GM18858 (cell line): ENCODE results near the gene TMEM151A.
"Not testable (repeated sequence)": the region's sequence is repeated elsewhere in the genome, so short reads cannot be mapped to it uniquely, and the experiment has no call there.

Experiments
- ATAC-seq: cut with Tn5 transposase; IDR thresholded peaks from one replicate; pipeline ENCODE4 v1.9.1; 2021; ENCODE audit not compliant: unreplicated experiment

Gene TMEM151A

DNA sequence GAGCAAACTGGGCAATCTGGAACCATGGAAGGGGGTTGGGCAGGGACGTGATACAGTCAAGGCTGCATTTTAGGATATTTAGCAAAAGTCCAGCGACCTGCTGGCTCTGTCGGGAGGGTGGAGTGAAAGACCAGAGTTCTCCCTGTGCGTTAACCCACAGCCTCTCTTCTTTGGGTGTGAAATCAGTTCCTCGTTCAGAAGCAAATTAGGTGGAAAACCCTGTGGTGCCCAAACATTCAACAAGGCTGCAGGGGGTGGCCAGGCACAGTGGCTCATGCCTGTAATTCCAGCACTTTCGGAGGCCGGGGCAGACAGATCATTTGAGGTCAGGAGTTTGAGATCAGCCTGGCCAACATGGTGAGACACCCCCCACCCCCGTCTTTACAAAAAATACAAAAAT, 5.9 kb downstream of the TMEM151A start:
- ATAC-seq, result no peak

DNA sequence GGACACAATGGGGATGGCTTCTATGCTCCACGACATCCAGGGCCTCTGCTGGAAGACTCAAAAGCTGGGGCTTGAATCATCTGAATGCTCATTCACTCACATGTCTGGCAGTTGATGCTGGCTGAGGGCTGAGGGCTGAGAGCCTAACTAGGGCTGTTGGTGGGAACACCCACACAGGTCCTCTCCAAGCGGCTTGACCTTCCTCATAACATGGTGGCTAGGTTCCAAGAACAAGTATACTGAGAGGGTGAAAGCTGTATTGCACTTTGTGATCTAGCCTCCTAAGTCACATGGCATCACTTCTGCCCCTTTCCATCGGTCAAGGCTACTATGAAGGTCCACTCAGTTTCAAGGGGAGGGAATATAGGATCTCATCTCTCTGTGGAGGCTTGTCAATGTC, 7.5 kb downstream of the TMEM151A start:
- ATAC-seq, result no peak

DNA sequence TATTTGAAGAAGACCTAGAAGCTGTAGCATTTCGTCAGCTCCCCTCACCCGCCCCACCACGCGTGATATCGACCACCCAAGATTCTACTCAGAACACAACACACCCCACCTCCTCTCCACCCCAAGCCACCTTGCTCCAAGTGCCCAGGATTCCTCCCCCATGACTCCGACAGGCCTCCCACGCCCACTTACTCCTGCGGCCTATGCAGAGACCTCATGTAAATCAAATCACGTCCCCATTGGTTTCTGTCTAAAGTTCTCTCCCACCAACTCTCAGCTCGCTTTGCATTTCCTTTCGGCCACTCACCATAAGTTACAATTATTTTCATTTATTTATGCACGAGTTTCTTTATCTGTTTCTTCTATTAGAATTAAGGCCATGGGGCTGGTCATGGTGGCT, 11.0 kb downstream of the TMEM151A start:
- ATAC-seq, result no peak

DNA sequence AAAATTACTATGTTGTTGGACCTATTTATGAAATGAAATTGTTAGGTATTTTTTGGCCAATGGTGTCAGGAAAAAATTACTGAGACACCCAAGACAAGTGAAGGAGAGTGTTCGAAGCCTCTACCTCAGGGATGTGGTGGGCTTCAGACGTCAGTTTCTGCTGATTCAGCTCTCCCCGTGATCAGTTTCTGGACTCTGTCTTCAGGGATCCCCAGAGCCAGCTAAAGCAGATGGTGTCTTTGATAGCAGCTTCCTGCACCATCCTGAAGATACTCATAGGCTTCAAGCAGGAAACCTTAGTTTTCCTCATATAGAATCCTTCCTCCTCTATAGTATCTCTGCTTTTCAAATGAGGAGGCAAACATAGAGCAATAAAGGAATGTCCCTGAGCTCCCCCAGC, 17.8 kb downstream of the TMEM151A start:
- ATAC-seq, result no peak

DNA sequence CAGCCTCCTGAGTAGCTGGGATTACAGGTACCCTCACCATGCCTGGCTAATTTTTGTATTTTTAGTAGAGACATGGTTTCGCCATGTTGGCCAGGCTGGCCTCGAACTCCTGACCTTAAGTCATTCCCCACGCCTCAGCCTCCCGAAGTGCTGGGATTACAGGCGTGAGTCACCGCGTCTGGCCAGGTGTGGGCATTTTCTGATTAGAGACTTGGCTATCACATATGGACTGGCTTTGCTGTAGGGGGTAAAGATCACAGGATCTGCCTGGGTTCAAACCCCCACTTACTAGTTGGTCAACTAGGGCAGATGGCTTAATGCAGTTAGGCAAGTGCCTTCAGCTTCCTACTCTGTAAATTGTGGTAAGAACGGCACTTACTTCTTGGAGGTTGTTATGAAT, 18.6 kb downstream of the TMEM151A start:
- ATAC-seq, result no peak

DNA sequence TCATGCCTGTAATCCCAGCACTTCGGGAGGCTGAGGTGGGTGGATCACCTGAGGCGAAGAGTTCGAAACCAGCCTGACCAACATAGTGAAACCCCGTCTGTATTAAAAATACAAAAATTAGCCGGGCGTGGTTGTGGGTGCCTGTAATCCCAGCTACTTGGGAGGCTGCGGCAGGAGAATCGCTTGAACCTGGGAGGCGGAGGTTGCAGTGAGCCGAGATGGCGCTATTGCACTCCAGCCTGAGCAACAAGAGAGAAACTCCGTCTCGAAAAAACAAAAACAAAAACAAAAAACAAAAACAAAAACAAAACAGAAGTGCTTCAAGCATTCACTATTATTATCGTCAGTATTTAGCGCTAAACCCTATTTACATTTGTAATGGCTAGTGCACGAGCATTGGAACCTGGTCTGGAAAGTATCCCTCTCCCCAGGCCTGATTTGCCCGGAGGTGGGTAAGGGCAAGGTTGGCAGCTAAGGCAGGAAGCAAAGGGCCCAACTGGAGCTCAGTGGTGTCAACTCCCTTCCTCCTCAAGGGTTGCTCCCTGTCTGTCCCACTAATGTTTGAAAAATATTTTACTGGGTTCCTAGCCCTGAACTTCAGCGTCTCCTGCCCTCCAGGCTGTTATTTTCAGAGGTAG, 19.2 kb downstream of the TMEM151A start:
- not testable (repeated sequence) for ATAC-seq

DNA sequence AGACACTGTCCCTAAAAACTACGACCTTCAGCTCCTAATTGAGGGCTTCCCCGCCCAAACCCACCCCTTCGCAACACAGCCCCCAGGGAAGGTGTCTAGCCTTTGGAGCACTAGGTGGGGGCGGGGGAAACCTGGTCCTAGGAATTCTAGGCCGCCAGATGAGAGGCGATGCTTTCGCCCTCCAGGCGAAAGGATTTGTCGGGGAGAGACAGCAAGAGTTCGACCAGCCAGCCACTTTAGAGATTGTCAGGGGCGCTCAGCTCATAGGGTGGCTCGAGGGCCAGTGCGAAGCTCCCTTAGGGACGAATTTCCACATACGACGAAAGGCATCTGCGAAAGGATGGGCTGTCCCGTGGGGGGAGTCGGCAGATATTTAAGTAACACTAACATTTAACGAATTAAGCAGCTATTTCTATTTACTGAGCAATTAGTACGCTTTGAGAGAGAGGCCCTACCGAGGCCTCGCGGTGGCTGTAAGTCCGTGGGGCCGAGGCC, 19.8 kb downstream of the TMEM151A start:
- no peak for ATAC-seq

DNA sequence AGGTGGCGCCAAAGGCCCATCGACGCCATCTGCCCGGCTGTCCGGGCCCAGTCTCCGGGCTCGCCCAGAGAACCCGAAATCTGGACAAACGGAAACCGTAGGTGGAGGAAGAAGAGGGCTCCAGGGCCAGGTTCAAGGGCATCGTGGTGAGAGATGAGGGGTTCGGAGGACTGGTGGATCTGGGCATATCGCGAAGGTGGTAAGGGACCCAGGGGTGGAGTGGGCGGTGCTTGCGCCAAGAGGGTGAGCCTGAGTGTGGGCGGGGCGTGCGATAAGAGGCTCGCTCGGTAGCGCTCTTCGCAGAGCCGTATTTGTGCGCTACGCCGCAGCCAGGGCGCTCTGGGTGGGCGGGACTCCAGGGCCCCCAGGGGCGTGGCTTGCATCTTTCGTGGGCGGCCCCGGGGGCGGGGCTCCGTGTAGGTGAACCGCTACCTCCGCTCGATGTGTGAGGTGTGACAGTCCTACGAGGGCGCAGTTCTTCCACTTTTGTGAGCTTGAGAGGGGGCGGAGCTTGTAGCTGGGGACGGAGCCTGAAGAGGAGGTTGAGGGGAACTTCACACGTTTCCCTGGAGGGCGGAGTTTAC, 20.4 kb downstream of the TMEM151A start:
- peak; percentile 47 for ATAC-seq

DNA sequence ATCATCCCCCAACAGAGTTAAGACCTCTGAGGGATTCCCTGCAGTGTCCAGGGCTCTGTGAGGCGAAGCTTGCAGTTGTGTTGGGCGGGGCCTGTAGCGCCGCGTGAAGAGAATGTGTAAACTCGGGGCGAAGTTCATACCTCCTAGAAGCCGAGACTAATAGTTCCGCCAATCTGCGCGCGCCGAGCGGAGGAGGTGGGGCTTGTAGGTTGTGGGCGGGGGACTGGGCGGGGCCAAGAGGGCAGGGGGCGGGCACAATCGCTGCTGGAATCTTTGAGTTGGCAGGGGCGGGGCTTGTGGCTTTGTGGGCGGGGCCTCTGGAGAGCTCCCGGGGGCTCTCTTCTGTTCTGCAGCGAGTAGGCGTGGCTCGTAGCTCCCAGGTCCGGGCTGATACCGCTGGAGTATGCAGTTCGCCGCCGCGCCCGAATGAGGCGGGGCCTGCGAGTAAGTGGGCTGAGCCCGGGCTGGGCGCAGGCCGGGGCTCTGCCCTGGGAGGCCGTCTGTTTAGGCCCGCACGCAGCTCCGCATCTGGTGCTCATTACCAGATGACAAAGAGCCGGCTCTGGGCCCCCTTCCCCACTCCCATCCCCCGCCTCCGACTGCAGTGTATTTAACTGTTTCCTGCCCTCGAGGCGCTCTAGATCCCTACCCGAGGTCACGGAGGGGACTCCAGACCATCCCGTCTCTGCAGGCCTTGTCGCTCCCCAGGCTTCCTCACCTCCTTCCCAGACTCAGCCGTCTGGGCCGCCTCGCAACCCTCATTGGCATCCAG, 21.0 kb downstream of the TMEM151A start:
- peak; percentile 35 for ATAC-seq

DNA sequence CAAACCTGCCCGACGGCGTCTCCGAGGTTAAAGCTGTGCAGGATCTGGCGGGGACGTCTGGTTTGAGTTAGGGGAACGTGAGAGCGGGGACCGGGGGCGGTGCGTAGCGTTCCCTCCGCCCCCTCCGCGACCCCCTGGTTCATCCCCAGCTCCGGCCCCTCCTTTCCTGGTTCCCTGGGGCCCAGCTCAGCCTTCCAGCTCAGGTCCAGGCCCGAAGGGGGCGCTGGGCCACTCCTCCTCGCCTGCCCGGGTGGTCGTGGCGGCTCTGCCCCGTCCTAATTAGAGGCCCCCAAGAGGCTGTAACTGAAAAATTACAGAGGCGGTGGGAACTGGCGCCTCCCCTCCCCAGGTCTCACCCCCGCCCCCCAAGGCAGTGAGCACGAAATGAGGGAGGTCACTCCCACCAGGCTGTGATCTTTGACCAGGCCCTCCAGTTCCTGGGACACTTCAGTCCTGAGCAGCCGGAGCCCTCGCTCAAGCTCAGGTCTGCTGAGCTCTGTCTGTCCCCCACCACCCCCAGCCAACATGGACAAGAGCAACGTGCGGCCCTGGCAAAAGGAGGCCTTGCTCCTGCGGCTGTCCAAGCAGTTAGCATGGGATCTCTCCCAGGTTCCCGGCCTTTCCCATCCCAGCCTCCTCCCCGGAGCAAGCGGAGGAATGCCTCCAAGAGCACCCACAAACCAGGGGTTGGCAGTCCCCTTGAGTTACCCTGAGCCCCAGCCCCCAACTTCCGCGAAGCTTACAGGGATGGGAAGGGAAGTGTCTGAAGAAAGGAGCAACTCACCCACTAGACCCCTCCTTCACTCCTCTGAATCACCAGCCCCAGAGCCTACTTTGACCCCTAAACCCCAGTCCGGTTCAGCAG, 21.9 kb downstream of the TMEM151A start:
- no peak for ATAC-seq

DNA sequence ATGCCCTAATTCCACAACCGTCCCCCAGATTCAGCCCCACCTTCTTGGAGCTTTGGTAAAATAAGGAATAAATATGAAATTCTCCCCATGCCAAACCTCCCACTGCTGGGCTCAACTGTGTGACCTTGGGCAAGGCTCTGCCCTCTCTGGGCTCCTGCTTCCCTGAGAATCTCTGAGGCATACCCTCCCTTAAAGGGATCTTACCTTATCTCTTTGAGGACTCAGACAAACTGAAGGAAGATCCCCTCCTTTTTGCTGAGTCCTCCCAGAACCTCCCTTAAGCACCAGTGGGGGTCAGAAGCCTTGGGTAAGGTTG, 22.4 kb downstream of the TMEM151A start:
- ATAC-seq, result no peak

DNA sequence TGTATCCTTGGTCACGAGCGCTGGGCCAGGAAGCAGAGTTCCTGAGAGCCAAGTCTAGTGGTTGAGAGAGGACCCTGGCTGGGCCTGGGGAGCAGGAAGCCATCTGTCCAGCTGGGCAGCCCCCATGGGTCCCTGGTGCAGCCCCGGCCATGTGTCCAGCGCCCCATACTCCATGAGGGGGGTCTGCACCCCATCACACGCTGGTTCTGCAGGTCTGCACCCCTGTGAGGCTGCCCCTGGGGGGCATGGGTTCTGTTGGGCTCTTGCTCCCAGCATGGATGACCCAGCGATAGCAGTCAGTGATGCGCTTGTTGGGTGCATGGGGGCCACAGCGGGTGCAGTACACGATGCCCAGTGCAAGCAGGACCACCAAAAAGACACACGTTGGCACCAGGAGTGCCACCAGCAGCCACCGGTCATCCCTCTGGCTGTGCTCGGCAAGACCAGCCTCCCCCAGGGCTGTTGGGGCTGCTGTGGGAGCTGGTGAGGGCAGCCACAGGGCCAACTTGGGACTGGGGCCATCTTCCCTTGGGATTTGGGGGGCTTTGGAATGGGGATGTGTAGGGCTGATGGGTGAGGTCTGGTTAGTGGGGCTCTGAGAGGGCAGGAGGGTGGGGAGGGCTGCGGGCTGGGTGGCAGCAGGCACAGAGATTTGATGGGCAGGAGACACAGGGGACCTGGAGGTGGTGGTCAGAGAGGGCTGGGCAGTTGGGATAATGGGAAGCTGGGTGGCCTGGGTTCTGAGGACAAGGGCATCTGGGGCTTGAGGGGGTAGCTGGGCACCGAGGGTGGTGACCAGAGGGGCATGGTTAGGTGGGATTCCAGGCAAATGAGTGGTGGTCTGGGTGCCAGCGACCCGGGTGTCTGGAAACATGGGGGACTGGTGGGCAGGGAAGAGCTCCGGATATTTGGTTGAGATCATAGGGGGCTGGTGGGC, 23.1 kb downstream of the TMEM151A start:
- ATAC-seq, result no peak

DNA sequence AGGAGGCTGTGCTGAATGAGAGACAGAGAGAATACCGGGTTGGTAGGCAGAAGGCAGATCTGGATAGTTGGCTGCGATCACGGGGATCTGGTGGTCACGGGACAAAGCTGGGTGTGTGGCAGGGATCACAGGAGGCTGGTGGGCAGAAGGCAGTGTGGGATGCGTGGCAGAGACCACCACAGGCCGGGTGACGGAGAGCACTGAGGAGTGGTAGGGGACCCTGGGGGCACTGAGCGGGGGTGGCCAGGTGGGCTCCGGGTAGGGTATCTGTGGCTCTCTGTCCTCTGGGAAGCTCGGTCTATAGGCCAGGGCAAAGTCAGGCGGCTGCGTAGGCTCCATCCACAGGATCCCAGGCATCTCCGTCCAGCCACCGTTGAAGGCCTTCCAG, 23.8 kb downstream of the TMEM151A start:
- no peak for ATAC-seq

DNA sequence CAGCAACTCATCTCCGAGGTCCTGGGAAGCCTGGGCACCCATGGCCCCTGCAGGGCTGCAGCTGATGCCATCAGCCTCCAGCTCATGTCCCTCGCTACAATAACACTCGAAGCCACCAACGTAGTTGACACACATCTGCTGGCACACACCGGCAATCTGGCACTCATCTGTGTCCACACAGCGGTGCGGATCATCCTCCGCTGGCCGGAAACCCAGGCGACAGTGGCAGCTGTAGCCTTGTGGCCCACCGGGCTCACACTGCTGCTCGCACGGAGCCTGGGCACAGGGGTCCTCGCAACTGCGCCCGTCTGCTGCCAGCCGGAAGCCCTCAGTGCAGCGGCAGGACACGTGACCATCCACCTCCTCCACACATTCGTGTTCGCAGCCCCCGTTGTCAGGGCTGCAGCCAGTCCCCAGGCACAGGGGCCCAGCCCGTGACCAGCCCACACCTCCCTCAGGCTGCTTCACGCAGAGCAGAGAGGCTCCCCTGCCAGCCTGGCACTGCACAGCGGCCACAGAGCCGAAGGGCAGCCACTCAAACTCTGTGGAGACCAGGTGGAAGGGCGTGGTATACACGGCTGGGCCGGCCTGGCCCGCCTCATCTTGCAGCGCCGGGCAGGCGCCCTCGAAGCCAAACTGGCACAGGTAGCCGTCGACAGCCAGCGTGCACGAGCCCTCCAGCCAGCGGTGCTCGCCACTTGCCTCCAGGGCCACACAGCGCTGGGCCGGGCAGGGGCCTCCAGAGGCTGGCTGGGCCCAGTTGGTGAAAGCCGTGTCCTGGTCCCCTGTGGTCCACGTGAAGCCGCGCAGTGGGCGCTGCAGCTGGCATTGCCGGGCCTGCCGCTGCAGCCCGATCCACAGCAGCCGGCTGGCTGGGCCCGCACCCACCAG, 24.5 kb downstream of the TMEM151A start:
- no peak for ATAC-seq

DNA sequence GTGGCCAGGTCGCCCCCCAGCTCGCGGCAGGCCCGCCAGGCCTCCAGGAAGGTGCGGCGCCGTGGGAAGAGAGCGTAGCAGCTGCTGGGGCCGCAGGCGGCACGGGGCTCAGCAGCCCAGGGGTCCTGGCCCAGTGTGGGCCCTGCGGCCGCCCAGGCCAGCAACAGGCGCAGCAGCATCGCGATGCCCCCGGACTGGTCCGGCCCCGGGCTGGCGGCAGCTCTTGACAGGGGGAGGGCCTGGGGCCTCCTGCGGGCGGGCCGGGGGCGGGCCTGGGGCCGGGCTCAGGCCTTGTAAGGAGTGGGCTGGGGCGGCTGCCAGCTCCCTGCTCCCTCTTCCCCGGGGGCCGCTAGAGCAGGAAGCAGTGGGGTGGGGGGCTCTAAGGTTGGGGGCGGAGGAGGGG, 25.2 kb downstream of the TMEM151A start, which contains the start of gene CD248:
Gene CD248, minus strand, starts transcription at position 196 of the 403 bp plus-strand sequence. Its CDS starts 17 bp downstream, at position 179.
- no peak for ATAC-seq

DNA sequence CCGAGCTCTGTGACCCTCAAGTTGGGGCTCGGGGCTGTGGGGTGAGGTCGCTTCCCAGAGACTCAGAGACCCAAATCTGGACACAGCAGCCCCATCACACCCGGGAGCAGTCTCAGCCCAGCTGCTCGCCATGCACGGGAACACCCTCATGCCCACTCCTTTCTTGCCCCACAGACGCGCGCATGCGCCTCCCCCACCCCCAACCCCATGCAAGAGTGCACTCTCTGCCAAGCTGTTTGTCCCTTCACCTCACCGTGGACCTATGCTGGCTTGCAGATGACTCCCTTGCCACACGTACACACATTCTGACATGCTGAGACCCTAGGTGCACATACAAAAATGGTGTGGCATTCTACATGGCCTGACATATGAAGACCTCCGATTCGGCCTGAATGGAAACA, 25.6 kb downstream of the TMEM151A start:
- ATAC-seq, result no peak

DNA sequence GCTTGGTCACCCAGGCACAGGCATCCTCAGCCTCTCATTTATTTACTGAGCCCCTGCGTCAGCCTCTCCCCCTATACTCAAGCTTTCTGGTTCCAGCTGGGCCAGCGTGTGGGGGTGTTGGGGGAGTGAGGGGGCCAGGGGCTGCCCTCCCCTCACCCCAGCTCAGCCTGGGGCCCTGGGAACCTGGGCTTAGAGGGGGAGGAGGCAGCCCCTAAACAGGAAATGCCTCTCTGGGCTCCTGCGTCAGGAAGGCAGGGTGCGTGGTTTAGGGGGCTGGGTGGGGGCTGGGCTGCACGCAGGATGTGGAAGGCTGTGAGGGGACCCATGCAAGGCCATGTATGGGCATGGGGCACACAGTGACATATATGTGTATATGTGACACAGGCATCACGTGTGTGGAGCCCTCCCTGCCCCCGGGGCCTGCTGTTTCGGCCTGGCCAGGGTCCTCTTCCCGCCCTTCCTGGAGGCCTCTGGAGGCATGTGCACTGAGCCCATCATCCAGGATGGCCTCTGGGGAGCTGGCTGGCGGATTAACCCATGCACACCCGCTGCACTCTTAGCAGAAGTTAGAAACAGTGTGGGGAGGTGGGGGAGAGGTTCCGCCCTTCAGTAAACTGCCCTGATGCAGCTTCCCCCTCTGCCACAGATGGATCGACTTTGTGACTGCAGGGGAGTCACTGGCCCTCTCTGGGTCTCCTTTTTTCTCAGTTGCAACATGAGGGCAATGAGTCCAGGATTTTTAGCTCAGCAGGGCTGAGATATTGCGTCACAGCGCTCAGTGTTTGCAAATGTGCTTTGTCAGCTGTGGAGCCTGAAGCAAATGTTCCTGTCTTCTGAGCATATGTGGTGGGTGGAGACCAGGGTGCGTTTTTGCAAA, 26.3 kb downstream of the TMEM151A start:
- ATAC-seq, result no peak

DNA sequence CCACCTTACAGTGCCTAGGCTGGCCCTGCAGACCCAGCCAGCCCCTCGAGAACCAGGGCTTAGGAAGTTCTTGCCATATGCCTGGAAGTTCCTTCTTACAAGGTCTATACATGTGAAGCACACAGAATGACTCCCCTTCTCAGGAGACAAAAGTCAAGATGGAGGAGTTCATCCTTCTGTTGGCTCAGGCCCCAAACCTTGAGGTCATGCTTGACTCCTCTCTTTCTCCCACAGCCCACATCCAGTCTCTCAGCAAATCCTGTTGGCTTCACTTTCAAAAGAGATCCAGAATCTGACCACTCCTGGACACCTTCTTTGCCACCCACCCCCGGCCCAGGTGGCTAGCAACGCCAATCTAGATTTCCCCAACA, 26.9 kb downstream of the TMEM151A start:
- no peak for ATAC-seq
